ENCODE data around the gene PPP1R12B. TPM values are rescaled to one million over a fixed set of nuclear protein-coding genes. Genes with fewer than 3 reads are reported as not detected.
"Not testable (repeated sequence)": the region's sequence is repeated elsewhere in the genome, so short reads cannot be mapped to it uniquely, and the experiment has no call there.

PPP1R12B gene
- total and polyA plus RNA-seq, 2 donors (not counting 1 experiment from before 2014, with no cell fraction given) = 13.4 to 21.7 TPM

DNA sequence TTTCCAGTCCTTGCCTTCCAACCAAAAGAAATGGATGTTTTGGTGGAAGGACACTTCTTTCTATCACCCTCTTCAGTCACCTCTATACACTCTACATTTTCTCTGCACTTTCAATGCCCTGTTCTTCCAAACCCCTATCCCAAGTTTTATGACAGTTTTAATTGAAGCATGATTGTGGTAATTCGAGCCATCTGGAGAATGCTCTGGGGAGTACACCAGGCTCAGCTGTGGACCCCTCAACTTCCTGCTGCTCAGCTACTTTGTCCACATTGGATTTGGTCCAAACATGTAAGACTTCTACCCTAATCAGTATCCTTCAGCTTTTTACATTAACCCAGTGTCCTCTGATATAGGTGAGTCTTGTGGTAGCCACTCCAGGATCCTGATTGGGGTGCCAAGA lies 232.1 kb downstream of the PPP1R12B start:
- H3K9me3 ChIP-seq (ENCODE audit: control insufficient read depth, insufficient read depth, low read depth, low read length) = no peaks in the 10 kb centered on the region
- no peak overlapping the region for H3K4me3 ChIP-seq (replicated peaks in 1 of 4; ENCODE audit: control extremely low read depth in 1 of 4, insufficient read depth in 1 of 4, low read depth in 3 of 4, low read length in 4 of 4)

DNA sequence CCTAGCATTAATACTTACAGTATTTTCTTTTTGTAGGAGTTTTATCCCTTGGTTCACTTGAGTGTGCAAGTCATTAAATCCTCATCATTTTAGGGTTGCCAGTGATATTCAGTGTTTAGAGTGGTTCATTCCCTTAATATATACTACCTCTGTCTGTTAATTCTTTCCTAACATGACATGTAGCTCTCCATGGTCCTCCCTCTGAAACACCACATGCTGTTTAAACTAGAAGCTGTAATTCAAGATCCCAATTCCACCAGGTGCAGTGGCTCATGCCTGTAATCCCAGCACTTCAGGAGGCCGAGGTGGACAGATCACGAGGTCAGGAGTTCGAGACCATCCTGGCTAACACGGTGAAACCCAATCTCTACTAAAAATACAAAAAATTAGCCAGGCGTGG lies 233.9 kb downstream of the PPP1R12B start:
- H2AFZ ChIP-seq (ENCODE audit: low read length); H3K9me3 ChIP-seq (ENCODE audit: control insufficient read depth, insufficient read depth, low read depth, low read length); H4K20me1 ChIP-seq (ENCODE audit: control insufficient read depth, extremely low read depth, insufficient read depth, low read length); H3K36me3 ChIP-seq (ENCODE audit: control insufficient read depth, insufficient read depth, low read length); H3K9ac ChIP-seq (ENCODE audit: insufficient read depth, low read length); DNase-seq (ENCODE audit: low read depth in 2 of 2); H3K4me3 ChIP-seq (replicated peaks in 1 of 4; ENCODE audit: control extremely low read depth in 1 of 4, insufficient read depth in 1 of 4, low read depth in 3 of 4, low read length in 4 of 4); H3K27ac ChIP-seq (ENCODE audit: insufficient read depth, low read length); H3K79me2 ChIP-seq (ENCODE audit: control insufficient read depth, insufficient read depth, low read length); H3K4me2 ChIP-seq (ENCODE audit: extremely low read depth, insufficient read depth, low read length); H3K27me3 ChIP-seq (ENCODE audit: control insufficient read depth, insufficient read depth, low read length): not testable (repeated sequence)
- H3K4me1 ChIP-seq (ENCODE audit: control insufficient read depth, extremely low read depth, insufficient read depth, low read length) = peaks cover 50% of the 10 kb centered on the region

More for the DNA sequence above, 232.1 kb downstream of the PPP1R12B start:
- Histone ChIP-seq H3K9ac (ENCODE audit: insufficient read depth, low read length) (no peak overlapping the region), H3K27ac (ENCODE audit: insufficient read depth, low read length) (peak overlapping the region; percentile 81), H3K4me1 (ENCODE audit: control insufficient read depth, extremely low read depth, insufficient read depth, low read length) (peaks cover 48% of the 10 kb centered on the region), H4K20me1 (ENCODE audit: control insufficient read depth, extremely low read depth, insufficient read depth, low read length) (no peaks in the 10 kb centered on the region), H2AFZ (ENCODE audit: low read length) (no peak overlapping the region), H3K27me3 (ENCODE audit: control insufficient read depth, insufficient read depth, low read length) (no peaks in the 10 kb centered on the region), H3K36me3 (ENCODE audit: control insufficient read depth, insufficient read depth, low read length) (no peaks in the 10 kb centered on the region), H3K79me2 (ENCODE audit: control insufficient read depth, insufficient read depth, low read length) (no peaks in the 10 kb centered on the region), H3K4me2 (ENCODE audit: extremely low read depth, insufficient read depth, low read length) (peak overlapping the region; percentile 1)
- TF ChIP-seq, protein P1, sequence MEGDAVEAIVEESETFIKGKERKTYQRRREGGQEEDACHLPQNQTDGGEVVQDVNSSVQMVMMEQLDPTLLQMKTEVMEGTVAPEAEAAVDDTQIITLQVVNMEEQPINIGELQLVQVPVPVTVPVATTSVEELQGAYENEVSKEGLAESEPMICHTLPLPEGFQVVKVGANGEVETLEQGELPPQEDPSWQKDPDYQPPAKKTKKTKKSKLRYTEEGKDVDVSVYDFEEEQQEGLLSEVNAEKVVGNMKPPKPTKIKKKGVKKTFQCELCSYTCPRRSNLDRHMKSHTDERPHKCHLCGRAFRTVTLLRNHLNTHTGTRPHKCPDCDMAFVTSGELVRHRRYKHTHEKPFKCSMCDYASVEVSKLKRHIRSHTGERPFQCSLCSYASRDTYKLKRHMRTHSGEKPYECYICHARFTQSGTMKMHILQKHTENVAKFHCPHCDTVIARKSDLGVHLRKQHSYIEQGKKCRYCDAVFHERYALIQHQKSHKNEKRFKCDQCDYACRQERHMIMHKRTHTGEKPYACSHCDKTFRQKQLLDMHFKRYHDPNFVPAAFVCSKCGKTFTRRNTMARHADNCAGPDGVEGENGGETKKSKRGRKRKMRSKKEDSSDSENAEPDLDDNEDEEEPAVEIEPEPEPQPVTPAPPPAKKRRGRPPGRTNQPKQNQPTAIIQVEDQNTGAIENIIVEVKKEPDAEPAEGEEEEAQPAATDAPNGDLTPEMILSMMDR (conservative IDR thresholded peaks at IDR 0.05 in 1 of 2, IDR thresholded peaks at IDR 0.05 in 1 of 2; ENCODE audit: low read depth in 1 of 2, low read length in 2 of 2) = no peak
- no peak for TF ChIP-seq EZH2 (IDR thresholded peaks at IDR 0.05; ENCODE audit: low read length, missing control alignments)
- peak in 1 of 2 donors; percentile 36 for DNase-seq (ENCODE audit: low read depth in 2 of 2)

- Histone ChIP-seq H3K9me3 (ENCODE audit: control insufficient read depth, insufficient read depth, low read depth, low read length) (no peaks in the 10 kb centered on the region), H3K9ac (ENCODE audit: insufficient read depth, low read length) (no peak overlapping the region), H3K27me3 (ENCODE audit: control insufficient read depth, insufficient read depth, low read length) (no peaks in the 10 kb centered on the region), H3K4me1 (ENCODE audit: control insufficient read depth, extremely low read depth, insufficient read depth, low read length) (peaks cover 50% of the 10 kb centered on the region), H3K27ac (ENCODE audit: insufficient read depth, low read length) (no peak overlapping the region), H4K20me1 (ENCODE audit: control insufficient read depth, extremely low read depth, insufficient read depth, low read length) (no peaks in the 10 kb centered on the region), H3K79me2 (ENCODE audit: control insufficient read depth, insufficient read depth, low read length) (no peaks in the 10 kb centered on the region), H3K36me3 (ENCODE audit: control insufficient read depth, insufficient read depth, low read length) (no peaks in the 10 kb centered on the region), H3K4me3 (replicated peaks in 1 of 4; ENCODE audit: control extremely low read depth in 1 of 4, insufficient read depth in 1 of 4, low read depth in 3 of 4, low read length in 4 of 4) (no peak overlapping the region), H2AFZ (ENCODE audit: low read length) (no peak overlapping the region), H3K4me2 (ENCODE audit: extremely low read depth, insufficient read depth, low read length) (no peak overlapping the region)
- TF ChIP-seq, protein P1 (conservative IDR thresholded peaks at IDR 0.05 in 1 of 2, IDR thresholded peaks at IDR 0.05 in 1 of 2; ENCODE audit: low read depth in 1 of 2, low read length in 2 of 2) = no peak
- TF ChIP-seq EZH2 (IDR thresholded peaks at IDR 0.05; ENCODE audit: low read length, missing control alignments) = no peak
- DNase-seq (ENCODE audit: low read depth in 2 of 2) = peak in 1 of 2 donors; percentile 50
These were observed 236.4 kb downstream of the PPP1R12B start for GRCh38 chr1:202584707-202585589.
